HepG2 (cell line): ENCODE measurements around the gene FAM78B. TPM values are rescaled to one million over a fixed set of nuclear protein-coding genes. Genes with fewer than 3 reads are reported as not detected.

Source experiments
- ATAC-seq: fragments of 200-7000 bp; cut with Tn5 transposase; 3 replicates; pipeline ENCODE4 v1.9.1; 2020; ENCODE audit warnings: mild to moderate bottlenecking, moderate library complexity
- Bru-seq: library from RNA; stranded (reverse); fragments of 400-500 nt; gene quantifications from one replicate; lab custom pipeline; 2021; lab: Mats Ljungman, UMichigan
- BruChase-seq, 2 experiments: library from RNA; stranded (reverse); fragments of 400-500 nt; gene quantifications; one replicate each; lab custom pipeline; 2021; lab: Mats Ljungman, UMichigan
- BruUV-seq: library from RNA; stranded (reverse); fragments of 400-500 nt; replicated peaks from 2 replicates; lab custom pipeline; 2021; lab: Mats Ljungman, UMichigan
- CTCF ChIA-PET: fragments of 300-600 bp; formaldehyde crosslinking; extraction: SDS; loops from one replicate; lab custom pipeline; 2021; ENCODE audit warnings: low total read pairs, inconsistent platforms, low intra/inter-chr PET ratio; lab: Yijun Ruan, JAX
- POLR2A ChIA-PET: fragments of 350-600 bp; sonication (Branson Sonifier 250); formaldehyde crosslinking; loops from one replicate; lab custom pipeline; 2020; ENCODE audit warnings: antibody characterized with exemption, inconsistent platforms; lab: Yijun Ruan, JAX
- DNase-seq: peaks from one replicate; pipeline ENCODE4 v3.0.0-alpha.2; 2015; ENCODE audit warnings: low spot score
- FAIRE-seq: peaks from 3 replicates; lab custom pipeline; 2011; peaks lifted over from hg19 to GRCh38; lab: Jason Lieb, UNC
- H2AFZ ChIP-seq: one replicate; pipeline ENCODE4 v1.6.1; 2011; ENCODE audit warnings: low read length, inconsistent platforms
- H3K27ac ChIP-seq: fragments of 300-600 bp; 3 replicates; pipeline ENCODE4 v1.8.0; 2011; ENCODE audit warnings: mixed run types, mild to moderate bottlenecking, mixed read lengths, low read length, inconsistent platforms; ENCODE audit not compliant: insufficient read depth; ENCODE audit errors: extremely low read length
- H3K27me3 ChIP-seq, 2 experiments: fragments of 200-600 bp in 1 of 2; 2 replicates in 1 of 2; 3 replicates in 1 of 2; pipeline versions ENCODE4 v1.6.0 to v1.8.0; 2011; ENCODE audit warnings: low read length in 2 of 2, mild to moderate bottlenecking in 2 of 2, moderate library complexity in 2 of 2, inconsistent platforms in 1 of 2; ENCODE audit not compliant: insufficient read depth in 2 of 2, control insufficient read depth in 1 of 2
- H3K36me3 ChIP-seq, 2 experiments: fragments of 200-600 bp in 1 of 2; replicated peaks in 1 of 2; 2 replicates in 1 of 2; 3 replicates in 1 of 2; pipeline versions ENCODE4 v1.5.1 to v1.8.0; 2011; ENCODE audit warnings: low read length in 2 of 2, inconsistent platforms in 1 of 2; ENCODE audit not compliant: insufficient read depth in 2 of 2, control insufficient read depth in 1 of 2
- H3K4me1 ChIP-seq: 2 replicates; pipeline ENCODE4 v1.5.1; 2012; ENCODE audit warnings: low read length, inconsistent platforms; ENCODE audit not compliant: insufficient read depth
- H3K4me2 ChIP-seq: 2 replicates; pipeline ENCODE4 v1.6.0; 2011; ENCODE audit warnings: low read depth, low read length, inconsistent platforms
- H3K4me3 ChIP-seq, 3 experiments: fragments of 200-600 bp in 1 of 3; sonication (generic), shearing (Covaris generic) in 1 of 3; replicated peaks in 1 of 3; 2 replicates each; pipeline ENCODE4 v1.5.1; 2011 to 2016; ENCODE audit warnings: low read length in 3 of 3, inconsistent platforms in 2 of 3, low read depth in 2 of 3, mild to moderate bottlenecking in 2 of 3, control low read depth in 1 of 3, mixed read lengths in 1 of 3; ENCODE audit not compliant: insufficient read depth in 1 of 3
- H3K79me2 ChIP-seq: one replicate; pipeline ENCODE4 v1.6.1; 2011; ENCODE audit warnings: low read length, inconsistent platforms; ENCODE audit not compliant: insufficient read depth
- H3K9ac ChIP-seq: 2 replicates; pipeline ENCODE4 v1.6.0; 2011; ENCODE audit warnings: mild to moderate bottlenecking, low read depth, low read length, inconsistent platforms; ENCODE audit not compliant: insufficient read depth
- H3K9me3 ChIP-seq: 2 replicates; pipeline ENCODE4 v1.5.1; 2012; ENCODE audit warnings: mild to moderate bottlenecking, low read length
- H4K20me1 ChIP-seq: 2 replicates; pipeline ENCODE4 v1.6.0; 2011; ENCODE audit warnings: inconsistent platforms, mild to moderate bottlenecking, low read length, moderate library complexity; ENCODE audit not compliant: insufficient read depth
- ADNP ChIP-seq: sonication (generic); formaldehyde crosslinking; IDR thresholded peaks from 2 replicates; pipeline ENCODE4 v1.4.0; 2020; ENCODE audit warnings: missing genetic modification reagents
- ATF1 ChIP-seq: IDR thresholded peaks from 2 replicates; pipeline ENCODE4 v1.6.1; 2016; ENCODE audit warnings: mild to moderate bottlenecking, control low read depth
- HNF4A ChIP-seq: sonication (generic); formaldehyde crosslinking; IDR thresholded peaks from 2 replicates; pipeline ENCODE4 v1.4.0; 2020; ENCODE audit warnings: missing genetic modification reagents
- MIER2 ChIP-seq: IDR thresholded peaks from 2 replicates; pipeline ENCODE4 v1.6.1; 2016; ENCODE audit warnings: missing biosample characterization, missing genetic modification reagents
- RNF2 ChIP-seq: fragments of 450-650 bp; conservative IDR thresholded peaks from 2 replicates; pipeline ENCODE4 v1.6.1; 2016; ENCODE audit warnings: low read depth
- SRSF1 ChIP-seq: fragments of 200-400 bp; formaldehyde crosslinking; optimal IDR thresholded peaks from 2 replicates; pipeline ENCODE3; 2017; ENCODE audit warnings: mild to moderate bottlenecking, low read depth, low read length, moderate library complexity
- THAP7 ChIP-seq: sonication (generic); formaldehyde crosslinking; IDR thresholded peaks from 2 replicates; pipeline ENCODE4 v1.8.1; 2023; ENCODE audit warnings: mild to moderate bottlenecking, missing genetic modification reagents
- ZNF263 ChIP-seq: sonication (generic); formaldehyde crosslinking; IDR thresholded peaks from 2 replicates; pipeline ENCODE4 v1.4.0; 2020; ENCODE audit warnings: missing genetic modification reagents
- ZNF281 ChIP-seq: sonication (generic); formaldehyde crosslinking; IDR thresholded peaks from 2 replicates; pipeline ENCODE4 v1.4.0; 2020; ENCODE audit warnings: missing genetic modification reagents, borderline replicate concordance
- ZNF547 ChIP-seq: sonication (generic); formaldehyde crosslinking; IDR thresholded peaks from 2 replicates; pipeline ENCODE4 v1.5.1; 2020; ENCODE audit warnings: mild to moderate bottlenecking, missing genetic modification reagents
- ZNF740 ChIP-seq: sonication (generic); formaldehyde crosslinking; IDR thresholded peaks from 2 replicates; pipeline ENCODE4 v1.4.0; 2020; ENCODE audit warnings: missing genetic modification reagents
- ZNF749 ChIP-seq: sonication (generic); formaldehyde crosslinking; IDR thresholded peaks from 2 replicates; pipeline ENCODE4 v1.8.0; 2022; ENCODE audit warnings: mild to moderate bottlenecking, missing genetic modification reagents, moderate library complexity, borderline replicate concordance
- WGBS: methylation state at CpG from one replicate; pipeline ENCODE4 v1.1.6; 2017; ENCODE audit warnings: low lambda C conversion rate; 5-methylcytosine and 5-hydroxymethylcytosine counted together
- in situ Hi-C: cut with HindIII; loops from 2 replicates; pipeline ENCODE4 v1.10.0; 2017; ENCODE audit warnings: low pct_unique_long_range_greater_than_20kb; ENCODE audit not compliant: extremely low pct_ligation_motif_present
- intact Hi-C: fragments of 100-400 bp; cut with micrococcal nuclease; formaldehyde crosslinking; loops from one replicate; pipeline ENCODE4 v1.10.0; 2022; ENCODE audit not compliant: unreplicated experiment
- long read RNA-seq, 2 experiments: library from RNA in 1 of 2; library from polyadenylated mRNA in 1 of 2; stranded (forward) in 1 of 2; unstranded in 1 of 2; transcript quantifications; one replicate each; pipeline ENCODE4 v2.0.0, GENCODE V29; 2019 to 2022
- polyA minus RNA-seq, 3 experiments: library from RNA; depleted of rRNA, polyadenylated mRNA; stranded (reverse); fragments of >200 nt; gene quantifications; 2 replicates each; pipeline ENCODE4 v1.2.3, GENCODE V29; 2011; ENCODE audit warnings: low replicate concordance in 1 of 3
- polyA plus RNA-seq, 8 experiments: library from polyadenylated mRNA; depleted of rRNA in 3 of 8; stranded (reverse) in 7 of 8; unstranded in 1 of 8; fragments of >200 nt; fragmentation: Illumina TruSeq in 4 of 8; extraction: Trizol in 4 of 8; gene quantifications; 2 replicates each; pipeline versions ENCODE4 v1.2.1 to v1.2.3, GENCODE V29; 2011 to 2016; ENCODE audit warnings: low read depth in 4 of 8, missing spikeins in 1 of 8, mixed read lengths in 1 of 8; ENCODE audit not compliant: insufficient read depth in 1 of 8
- total RNA-seq, 5 experiments: library from RNA; depleted of rRNA; stranded (reverse); fragments of >200 nt; fragmentation: Illumina TruSeq; extraction: Trizol; gene quantifications; 2 replicates each; pipeline ENCODE4 v1.2.3, GENCODE V29; 2016; ENCODE audit warnings: low read depth in 1 of 5
- TF ChIP-seq, protein P1 (sequence below): sonication (generic); formaldehyde crosslinking; IDR thresholded peaks from 2 replicates; pipeline ENCODE4 v1.8.0; 2022; ENCODE audit warnings: mild to moderate bottlenecking, missing genetic modification reagents, moderate library complexity

FAM78B gene
- total RNA-seq (2016; rRNA removed; fragmentation: Illumina TruSeq; extraction: Trizol): 0.29 and 0.31 TPM in 2 replicates
- 0.26 and 0.30 TPM in 2 replicates for total RNA-seq (2016; cell fraction: cytosol; rRNA removed; fragmentation: Illumina TruSeq; extraction: Trizol; ENCODE audit: low read depth)
- 0.30 and 0.34 TPM in 2 replicates for total RNA-seq (2016; cell fraction: insoluble cytoplasmic fraction; rRNA removed; fragmentation: Illumina TruSeq; extraction: Trizol)
- total RNA-seq (2016; cell fraction: membrane; rRNA removed; fragmentation: Illumina TruSeq; extraction: Trizol): 0.56 and 0.65 TPM in 2 replicates
- total RNA-seq (2016; cell fraction: nucleus; rRNA removed; fragmentation: Illumina TruSeq; extraction: Trizol): 0.59 and 0.60 TPM in 2 replicates
- polyA plus RNA-seq (2011; rRNA removed): 0.10 and 0.22 TPM in 2 replicates
- polyA plus RNA-seq (2011; cell fraction: cytosol; rRNA removed): 0.08 and 0.15 TPM in 2 replicates
- polyA plus RNA-seq (2011; cell fraction: nucleus; rRNA removed): 0.13 and 0.21 TPM in 2 replicates
- 0.09 TPM in 1 of 2 replicates, not detected in the other for polyA plus RNA-seq (2012)
- polyA plus RNA-seq (2016; cell fraction: cytosol; fragmentation: Illumina TruSeq; extraction: Trizol; ENCODE audit: low read depth): 0.40 and 0.63 TPM in 2 replicates
- polyA plus RNA-seq (2016; cell fraction: insoluble cytoplasmic fraction; fragmentation: Illumina TruSeq; extraction: Trizol; ENCODE audit: low read depth): 0.29 and 0.36 TPM in 2 replicates
- 0.38 and 0.53 TPM in 2 replicates for polyA plus RNA-seq (2016; cell fraction: membrane; fragmentation: Illumina TruSeq; extraction: Trizol; ENCODE audit: low read depth)
- 0.73 and 0.78 TPM in 2 replicates for polyA plus RNA-seq (2016; cell fraction: nucleus; fragmentation: Illumina TruSeq; extraction: Trizol; ENCODE audit: insufficient read depth, low read depth)
- polyA minus RNA-seq (2011; rRNA and poly(A)+ RNA removed; ENCODE audit: low replicate concordance): 0.54 TPM in 1 of 2 replicates, not detected in the other
- not detected in 2 replicates for polyA minus RNA-seq (2011; cell fraction: cytosol; rRNA and poly(A)+ RNA removed)
- 0.37 and 0.52 TPM in 2 replicates for polyA minus RNA-seq (2011; cell fraction: nucleus; rRNA and poly(A)+ RNA removed)
- Bru-seq, nascent RNA: percentile 29 among the genes with signal in this experiment
- percentile 24 among the genes with signal in this experiment for BruChase-seq, experiment 1, labeled RNA remaining after a 6-hour chase
- percentile 37 among the genes with signal in this experiment for BruChase-seq, experiment 2, labeled RNA remaining after a 2-hour chase
- long read RNA-seq, experiment 1: 0 reads
- long read RNA-seq, experiment 2: 0 reads

DNA sequence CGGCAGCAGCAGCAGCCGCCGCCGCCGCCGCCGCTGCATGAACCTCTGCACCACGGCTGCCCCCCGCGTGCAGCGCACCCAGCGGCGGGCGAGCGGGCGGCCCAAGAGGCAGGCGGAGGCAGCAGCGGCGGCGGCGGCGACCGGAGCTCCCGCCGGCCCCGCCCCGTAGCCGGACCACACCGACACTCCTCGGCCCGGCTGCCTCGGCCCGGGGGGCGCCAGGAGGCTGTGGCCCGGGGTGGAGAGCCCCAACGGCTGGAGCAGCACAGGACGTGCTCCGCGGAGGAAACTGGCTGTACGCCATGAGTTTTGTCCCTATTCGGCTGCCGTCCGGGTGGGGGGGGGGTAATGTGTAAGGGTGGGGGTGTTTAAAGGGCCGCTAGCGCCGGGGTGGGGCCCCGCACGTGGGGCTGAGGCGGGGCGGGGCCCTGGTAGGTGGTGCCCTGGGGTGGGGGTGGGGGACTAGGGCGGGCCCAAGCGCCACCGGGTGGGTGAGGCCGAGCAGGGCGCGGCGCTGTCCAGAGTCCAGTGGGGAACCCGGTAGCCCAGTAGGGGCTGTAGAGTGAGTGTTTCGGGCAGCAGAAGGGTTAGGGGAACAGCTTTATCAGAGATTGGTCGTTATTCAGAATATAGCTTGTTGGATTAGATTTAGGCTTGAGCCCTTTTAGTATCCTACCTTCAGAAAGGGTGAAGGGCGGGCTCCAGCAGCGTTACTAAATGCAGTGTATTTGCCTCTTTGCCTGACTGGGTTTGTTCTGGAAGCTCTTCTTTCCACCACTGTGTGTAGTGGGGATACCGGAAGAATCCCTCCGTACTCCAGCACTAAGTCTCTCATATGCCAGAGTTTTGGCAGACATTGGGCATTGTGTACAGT lies at the start of gene FAM78B:
Gene FAM78B (minus strand): TSS at position 304 of the 874 bp plus-strand sequence. CDS start 753 bp downstream, outside the sequence.
- peaks cover 17% of the 10 kb centered on the region for H3K4me1 ChIP-seq
- peak within 1 kb of the TSS; percentile 49 to 69 (median 64) for H3K4me3 ChIP-seq
- H3K36me3 ChIP-seq: no peaks in the 10 kb centered on the region
- H3K27ac ChIP-seq: no peak within 1 kb of the TSS
- peaks cover 2 to 26% of the 10 kb centered on the region in 2 experiments; a peak in 3 of 5 replicates for H3K27me3 ChIP-seq
- in situ Hi-C loops: loop anchor here (25.0 kb wide), 1 partner anchor 455 kb away; no protein-coding TSS in a partner anchor
- ChIA-PET POLR2A (interaction anchor here (0.8 kb wide), 1 partner anchor 323 kb away, joined by 3 read pairs; no protein-coding TSS in a partner anchor), CTCF (no interaction called here)
- FAIRE-seq (no peak), ATAC-seq (peak; percentile 89), DNase-seq (peak; percentile 54)
- WGBS: 6% methylated on average over 3 of the region's 64 CpGs
- no TSS peak for BruUV-seq
- H3K9me3 ChIP-seq: no peaks in the 10 kb centered on the region
- no peaks in the 10 kb centered on the region for H3K79me2 ChIP-seq
- peak within 1 kb of the TSS; percentile 78 for H3K4me2 ChIP-seq
- no peaks in the 10 kb centered on the region for H4K20me1 ChIP-seq
- intact Hi-C loops: loop anchor here (5.0 kb wide), 1 partner anchor 245 kb away; no protein-coding TSS in a partner anchor
- H3K9ac ChIP-seq: peak within 1 kb of the TSS; percentile 49; the same call in 1 of the 2 replicates
- peak within 1 kb of the TSS; percentile 85 for H2AFZ ChIP-seq
- TF ChIP-seq ADNP (CRISPR knock-in tag): no peak
- TF ChIP-seq ZNF749 (CRISPR knock-in tag): no peak
- TF ChIP-seq HNF4A (CRISPR knock-in tag): peak; percentile 42; the same call in 1 of the 2 replicates
- TF ChIP-seq ZNF263 (CRISPR knock-in tag): no peak
- TF ChIP-seq MIER2: 0 out of 2 replicates have a peak, but pooled peaks have one; percentile 42
- TF ChIP-seq ZNF281 (CRISPR knock-in tag): peak; percentile 72; the same call in 1 of the 2 replicates
- TF ChIP-seq ZNF547 (CRISPR knock-in tag): no peak
- TF ChIP-seq RNF2: 0 out of 2 replicates have a peak, but pooled peaks have one; percentile 44
- TF ChIP-seq ZNF740 (CRISPR knock-in tag): peak; percentile 88; the same call in 1 of the 2 replicates
- TF ChIP-seq THAP7 (CRISPR knock-in tag): no peak
- TF ChIP-seq, protein P1, sequence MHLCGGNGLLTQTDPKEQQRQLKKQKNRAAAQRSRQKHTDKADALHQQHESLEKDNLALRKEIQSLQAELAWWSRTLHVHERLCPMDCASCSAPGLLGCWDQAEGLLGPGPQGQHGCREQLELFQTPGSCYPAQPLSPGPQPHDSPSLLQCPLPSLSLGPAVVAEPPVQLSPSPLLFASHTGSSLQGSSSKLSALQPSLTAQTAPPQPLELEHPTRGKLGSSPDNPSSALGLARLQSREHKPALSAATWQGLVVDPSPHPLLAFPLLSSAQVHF (CRISPR knock-in tag): no peak
- TF ChIP-seq SRSF1: peak; percentile 51
- TF ChIP-seq ATF1: no peak
